Upper lobe of left lung (tissue), 6 donors: Measurements from ENCODE around the gene KCNG2. TPM values are rescaled to one million over a fixed set of nuclear protein-coding genes. Genes with fewer than 3 reads are reported as not detected.
A peak's percentile ranks its signal among the peaks of the same experiment; 100 is the strongest.

Experiments used
- ATAC-seq, 2 donors: fragments of 200-7000 bp; cut with Tn5 transposase; one replicate each; pipeline ENCODE4 v1.9.1; 2022; ENCODE audit warnings: mild to moderate bottlenecking in 2 of 2, moderate library complexity in 2 of 2; ENCODE audit not compliant: low FRiP score in 2 of 2
- DNase-seq, 2 donors: peaks; one replicate each; pipeline ENCODE4 v3.0.0-alpha.2; 2019 to 2020
- H3K27ac ChIP-seq, 4 donors: fragments of 200-600 bp; sonication (generic); one replicate each; pipeline ENCODE4 v1.5.1; 2016 to 2019
- H3K27me3 ChIP-seq, 4 donors: fragments of 200-600 bp; sonication (generic); one replicate each; pipeline ENCODE4 v1.5.1; 2017 to 2019
- H3K36me3 ChIP-seq, 4 donors: fragments of 200-600 bp; sonication (generic); one replicate each; pipeline ENCODE4 v1.5.1; 2016 to 2019
- H3K4me1 ChIP-seq, 4 donors: fragments of 200-600 bp; sonication (generic); one replicate each; pipeline ENCODE4 v1.5.1; 2018 to 2019
- H3K4me3 ChIP-seq, 4 donors: fragments of 200-600 bp; sonication (generic); one replicate each; pipeline ENCODE4 v1.5.1; 2017 to 2019; ENCODE audit warnings: mild to moderate bottlenecking in 2 of 4, moderate library complexity in 1 of 4
- H3K9me3 ChIP-seq, 4 donors: fragments of 200-600 bp; sonication (generic); one replicate each; pipeline ENCODE4 v1.5.1; 2018 to 2019
- EP300 ChIP-seq, 4 donors: sonication (generic); formaldehyde crosslinking; IDR thresholded peaks; one replicate each; pipeline ENCODE4 v1.5.1; 2017; ENCODE audit warnings: antibody characterized with exemption in 4 of 4, control low read depth in 2 of 4
- POLR2A ChIP-seq, 4 donors: fragments of 450-650 bp; IDR thresholded peaks; one replicate each; pipeline ENCODE4 v1.5.1; 2016 to 2017; ENCODE audit warnings: antibody characterized with exemption in 4 of 4, mild to moderate bottlenecking in 2 of 4
- POLR2AphosphoS5 ChIP-seq, 2 donors: sonication (generic); formaldehyde crosslinking; IDR thresholded peaks; one replicate each; pipeline ENCODE4 v1.5.1; 2017; ENCODE audit warnings: antibody characterized with exemption in 2 of 2
- WGBS, 2 donors: methylation state at CpG; one replicate each; pipeline ENCODE4 v1.1.5; 2017 to 2018; 5-methylcytosine and 5-hydroxymethylcytosine counted together
- total RNA-seq, 6 donors: library from RNA; depleted of rRNA in 4 of 6; stranded (reverse); fragments of >200 nt in 4 of 6; gene quantifications; one replicate each; pipeline versions ENCODE4 v1.1.0 to v1.2.1, GENCODE V29; 2016 to 2021
- TF ChIP-seq, protein P1 (sequence below), 6 experiments: fragments of 450-650 bp in 4 of 6; fragments of 200-600 bp in 2 of 6; sonication (generic) in 2 of 6; IDR thresholded peaks; one replicate each; pipeline ENCODE4 v1.5.1; 2016 to 2019; ENCODE audit warnings: antibody characterized with exemption in 6 of 6
- donor health status: DM: no; HTN: no; CAD: no; lungs with moderate emphysema.
- donor health status: DM: no; HTN: yes; CAD: no; lungs with severe emphysema.

Gene KCNG2
- total RNA-seq, 6 donors from 2014 or later = 0.49 to 1.1 (median 0.73) TPM; not detected in 2

DNA sequence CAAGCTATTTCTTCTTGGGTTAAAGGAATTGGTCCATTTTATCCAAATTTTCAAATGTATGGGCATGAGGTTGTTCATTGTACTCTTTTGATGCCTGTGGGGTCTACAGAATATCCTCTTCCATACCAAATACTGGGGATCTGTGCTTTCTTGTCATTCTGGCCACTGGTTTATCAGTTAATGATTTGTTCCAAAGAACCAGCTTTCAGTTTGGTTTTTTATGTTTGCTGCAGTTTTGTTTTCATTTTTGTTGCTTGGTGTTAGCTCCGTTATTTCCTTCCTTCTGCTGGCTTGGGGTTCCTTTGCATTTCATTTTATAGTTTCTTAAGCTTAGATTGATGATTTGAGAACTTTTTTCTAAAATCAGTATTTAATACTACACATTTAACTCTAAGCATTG lies 108.3 kb downstream of the KCNG2 start:
- no peak overlapping the region for H3K27ac ChIP-seq
- no peak overlapping the region for H3K4me3 ChIP-seq
- no peaks in the 10 kb centered on the region for H3K27me3 ChIP-seq
- no peak for TF ChIP-seq POLR2AphosphoS5 (IDR thresholded peaks at IDR 0.05)
- TF ChIP-seq, protein P1, sequence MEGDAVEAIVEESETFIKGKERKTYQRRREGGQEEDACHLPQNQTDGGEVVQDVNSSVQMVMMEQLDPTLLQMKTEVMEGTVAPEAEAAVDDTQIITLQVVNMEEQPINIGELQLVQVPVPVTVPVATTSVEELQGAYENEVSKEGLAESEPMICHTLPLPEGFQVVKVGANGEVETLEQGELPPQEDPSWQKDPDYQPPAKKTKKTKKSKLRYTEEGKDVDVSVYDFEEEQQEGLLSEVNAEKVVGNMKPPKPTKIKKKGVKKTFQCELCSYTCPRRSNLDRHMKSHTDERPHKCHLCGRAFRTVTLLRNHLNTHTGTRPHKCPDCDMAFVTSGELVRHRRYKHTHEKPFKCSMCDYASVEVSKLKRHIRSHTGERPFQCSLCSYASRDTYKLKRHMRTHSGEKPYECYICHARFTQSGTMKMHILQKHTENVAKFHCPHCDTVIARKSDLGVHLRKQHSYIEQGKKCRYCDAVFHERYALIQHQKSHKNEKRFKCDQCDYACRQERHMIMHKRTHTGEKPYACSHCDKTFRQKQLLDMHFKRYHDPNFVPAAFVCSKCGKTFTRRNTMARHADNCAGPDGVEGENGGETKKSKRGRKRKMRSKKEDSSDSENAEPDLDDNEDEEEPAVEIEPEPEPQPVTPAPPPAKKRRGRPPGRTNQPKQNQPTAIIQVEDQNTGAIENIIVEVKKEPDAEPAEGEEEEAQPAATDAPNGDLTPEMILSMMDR (IDR thresholded peaks at IDR 0.05) = no peak
- no peak for TF ChIP-seq EP300 (IDR thresholded peaks at IDR 0.05)
- TF ChIP-seq POLR2A (IDR thresholded peaks at IDR 0.05) = no peak
- peaks cover 5 to 26% (median 22%) of the 10 kb centered on the region in 4 donors for H3K36me3 ChIP-seq
- DNase-seq (no peak), ATAC-seq (no peak)
- no peaks in the 10 kb centered on the region for H3K9me3 ChIP-seq
- 81 to 91% methylated on average over 1 of the region's 1 CpG for WGBS, 2 donors
- H3K4me1 ChIP-seq = peaks cover 0 to 2% (median 0%) of the 10 kb centered on the region in 4 donors

DNA sequence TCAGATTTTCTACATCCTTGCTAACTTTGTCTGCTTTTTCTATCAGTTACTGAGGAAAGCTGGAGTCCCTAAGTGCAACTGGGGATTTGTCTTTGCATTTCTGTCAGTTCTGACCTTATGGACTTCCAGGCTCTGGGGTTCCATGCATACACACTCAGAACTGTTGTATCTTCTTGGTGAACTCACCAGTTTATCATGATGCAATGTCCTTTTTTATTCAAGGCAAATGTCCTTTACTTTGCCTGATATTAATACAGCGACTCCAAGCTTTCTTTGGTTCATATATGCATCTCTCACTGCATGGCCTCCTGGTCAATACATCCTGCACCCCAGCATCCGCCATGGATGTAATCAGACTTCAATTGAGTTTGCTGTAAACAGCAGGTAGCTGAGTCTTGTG lies 109.0 kb downstream of the KCNG2 start:
- H3K27ac ChIP-seq = no peak overlapping the region
- H3K4me3 ChIP-seq = no peak overlapping the region
- no peak for DNase-seq
- ATAC-seq = no peak
- no peak for TF ChIP-seq EP300 (IDR thresholded peaks at IDR 0.05)
- no peaks in the 10 kb centered on the region for H3K27me3 ChIP-seq
- no peaks in the 10 kb centered on the region for H3K9me3 ChIP-seq
- H3K4me1 ChIP-seq = peaks cover 0 to 2% (median 0%) of the 10 kb centered on the region in 4 donors
- 94 to 100% methylated on average over 2 of the region's 2 CpGs for WGBS, 2 donors
- peaks cover 5 to 26% (median 22%) of the 10 kb centered on the region in 4 donors for H3K36me3 ChIP-seq

GRCh38 chr18:79910563-79911343 lies 113.0 kb downstream of the KCNG2 start:
- TF ChIP-seq, protein P1 (IDR thresholded peaks at IDR 0.05) = no peak
- TF ChIP-seq POLR2AphosphoS5 (IDR thresholded peaks at IDR 0.05) = no peak
- Histone ChIP-seq H3K9me3 (no peaks in the 10 kb centered on the region), H3K27ac (no peak overlapping the region), H3K4me3 (no peak overlapping the region), H3K4me1 (no peaks in the 10 kb centered on the region), H3K27me3 (no peaks in the 10 kb centered on the region), H3K36me3 (peaks cover 0 to 26% (median 21%) of the 10 kb centered on the region in 4 donors)
- 87 to 88% methylated on average over 9 to 13 of the region's 16 CpGs for WGBS, 2 donors
- no peak for ATAC-seq
- no peak for DNase-seq

- Histone ChIP-seq H3K9me3 (no peaks in the 10 kb centered on the region), H3K27me3 (no peaks in the 10 kb centered on the region), H3K36me3 (peaks cover 0 to 33% (median 27%) of the 10 kb centered on the region in 4 donors), H3K27ac (no peak overlapping the region), H3K4me1 (no peaks in the 10 kb centered on the region), H3K4me3 (no peak overlapping the region)
- peak in 1 of 2 donors; percentile 14 for ATAC-seq
- peak in 1 of 2 donors; percentile 71 for DNase-seq
- WGBS, 2 donors = 74 to 88% methylated on average over 13 to 26 of the region's 29 CpGs
- TF ChIP-seq POLR2AphosphoS5 (IDR thresholded peaks at IDR 0.05) = no peak
- no peak for TF ChIP-seq POLR2A (IDR thresholded peaks at IDR 0.05)
- TF ChIP-seq, protein P1 (IDR thresholded peaks at IDR 0.05) = no peak
- no peak for TF ChIP-seq EP300 (IDR thresholded peaks at IDR 0.05)
Measured at GRCh38 chr18:79911344-79912270, 113.9 kb downstream of the KCNG2 start.

DNA sequence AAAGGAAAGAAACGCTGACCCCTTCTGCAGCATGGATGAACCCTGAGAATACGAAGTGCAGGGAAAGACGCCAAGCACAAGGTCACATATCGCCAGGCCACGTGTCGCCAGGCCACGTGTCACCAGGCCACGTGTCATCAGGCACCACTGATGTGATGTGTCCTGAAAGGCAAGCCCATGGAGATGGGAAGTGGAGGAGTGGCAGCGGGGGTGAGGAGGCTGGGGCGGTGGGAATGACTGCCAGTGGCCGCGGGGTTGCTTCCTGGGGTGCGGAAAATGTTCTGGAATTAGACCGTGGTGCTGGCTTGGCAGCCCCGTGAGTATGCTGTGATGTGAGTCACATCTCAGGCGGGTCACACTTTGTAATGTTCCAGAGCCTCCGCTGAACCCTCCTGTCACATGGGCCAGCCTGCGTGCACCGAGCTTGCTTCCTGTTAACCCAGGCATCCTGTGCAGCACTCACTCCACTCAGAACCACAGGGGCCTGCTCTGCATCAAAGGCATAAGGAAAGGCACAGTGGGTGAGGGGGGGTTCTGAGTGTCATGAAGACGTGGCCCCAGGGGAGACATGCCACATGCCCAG lies 114.8 kb downstream of the KCNG2 start:
- Histone ChIP-seq H3K4me3 (no peak overlapping the region), H3K36me3 (peaks cover 0 to 42% (median 32%) of the 10 kb centered on the region in 4 donors), H3K27ac (no peak overlapping the region), H3K27me3 (no peaks in the 10 kb centered on the region), H3K9me3 (no peaks in the 10 kb centered on the region), H3K4me1 (no peaks in the 10 kb centered on the region)
- DNase-seq = peak in 1 of 2 donors; percentile 60
- WGBS, 2 donors = 67 to 84% methylated on average over 11 to 20 of the region's 20 CpGs
- no peak for ATAC-seq
- TF ChIP-seq POLR2AphosphoS5 (IDR thresholded peaks at IDR 0.05) (no peak), EP300 (IDR thresholded peaks at IDR 0.05) (no peak), POLR2A (IDR thresholded peaks at IDR 0.05) (no peak)
- TF ChIP-seq, protein P1 (IDR thresholded peaks at IDR 0.05) = no peak
